ENCODE results near the gene FARS2. TPM values are rescaled to one million over a fixed set of nuclear protein-coding genes. Genes with fewer than 3 reads are reported as not detected.

FARS2 gene
- total and polyA plus RNA-seq, 2 experiments from 2014 or later: 9.9 to 15.4 TPM

DNA sequence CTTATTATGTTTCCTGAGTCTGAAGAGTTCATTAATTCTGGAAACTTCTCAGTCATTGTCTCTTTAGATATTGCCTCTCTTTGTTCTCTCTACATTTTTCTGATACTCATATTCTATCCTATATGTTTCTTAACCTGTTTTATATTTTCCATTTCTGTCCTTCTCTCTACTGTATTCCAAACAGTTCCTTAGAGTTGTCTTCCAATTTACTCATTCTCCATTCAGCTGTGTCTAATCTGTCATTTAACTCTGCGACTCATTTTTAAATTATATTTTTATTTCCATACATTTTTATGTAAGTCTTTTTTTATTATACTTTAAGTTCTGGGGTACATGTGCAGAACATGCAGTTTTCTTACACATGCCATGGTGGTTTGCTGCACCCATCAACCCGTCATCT is 493.6 kb downstream of the FARS2 start:
- 100% methylated on average over 2 of the region's 2 CpGs for WGBS (ENCODE audit: low lambda C conversion rate, missing lambda C conversion rate)
- Histone ChIP-seq H2AFZ (no peak overlapping the region), H3K27ac (no peak overlapping the region), H3K36me3 (replicated peaks; ENCODE audit: insufficient read depth, low read depth) (no peaks in the 10 kb centered on the region), H3K4me1 (ENCODE audit: insufficient read depth) (no peaks in the 10 kb centered on the region), H4K20me1 (ENCODE audit: insufficient read depth, poor library complexity, severe bottlenecking) (no peaks in the 10 kb centered on the region), H3K4me3 (no peak overlapping the region), H3K9me3 (ENCODE audit: low read depth) (no peaks in the 10 kb centered on the region), H3K4me2 (no peak overlapping the region), H3K27me3 (no peaks in the 10 kb centered on the region), H3K9me2 (replicated peaks; ENCODE audit: insufficient read depth) (no peaks in the 10 kb centered on the region), H3K79me2 (no peaks in the 10 kb centered on the region)
- no peak for TF ChIP-seq EZH2phosphoT487 (IDR thresholded peaks at IDR 0.05; ENCODE audit: low read depth, severe bottlenecking, unreplicated experiment)
- TF ChIP-seq, protein P1, sequence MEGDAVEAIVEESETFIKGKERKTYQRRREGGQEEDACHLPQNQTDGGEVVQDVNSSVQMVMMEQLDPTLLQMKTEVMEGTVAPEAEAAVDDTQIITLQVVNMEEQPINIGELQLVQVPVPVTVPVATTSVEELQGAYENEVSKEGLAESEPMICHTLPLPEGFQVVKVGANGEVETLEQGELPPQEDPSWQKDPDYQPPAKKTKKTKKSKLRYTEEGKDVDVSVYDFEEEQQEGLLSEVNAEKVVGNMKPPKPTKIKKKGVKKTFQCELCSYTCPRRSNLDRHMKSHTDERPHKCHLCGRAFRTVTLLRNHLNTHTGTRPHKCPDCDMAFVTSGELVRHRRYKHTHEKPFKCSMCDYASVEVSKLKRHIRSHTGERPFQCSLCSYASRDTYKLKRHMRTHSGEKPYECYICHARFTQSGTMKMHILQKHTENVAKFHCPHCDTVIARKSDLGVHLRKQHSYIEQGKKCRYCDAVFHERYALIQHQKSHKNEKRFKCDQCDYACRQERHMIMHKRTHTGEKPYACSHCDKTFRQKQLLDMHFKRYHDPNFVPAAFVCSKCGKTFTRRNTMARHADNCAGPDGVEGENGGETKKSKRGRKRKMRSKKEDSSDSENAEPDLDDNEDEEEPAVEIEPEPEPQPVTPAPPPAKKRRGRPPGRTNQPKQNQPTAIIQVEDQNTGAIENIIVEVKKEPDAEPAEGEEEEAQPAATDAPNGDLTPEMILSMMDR (IDR thresholded peaks at IDR 0.05; ENCODE audit: poor library complexity): no peak
- DNase-seq (ENCODE audit: low spot score): no peak

DNA sequence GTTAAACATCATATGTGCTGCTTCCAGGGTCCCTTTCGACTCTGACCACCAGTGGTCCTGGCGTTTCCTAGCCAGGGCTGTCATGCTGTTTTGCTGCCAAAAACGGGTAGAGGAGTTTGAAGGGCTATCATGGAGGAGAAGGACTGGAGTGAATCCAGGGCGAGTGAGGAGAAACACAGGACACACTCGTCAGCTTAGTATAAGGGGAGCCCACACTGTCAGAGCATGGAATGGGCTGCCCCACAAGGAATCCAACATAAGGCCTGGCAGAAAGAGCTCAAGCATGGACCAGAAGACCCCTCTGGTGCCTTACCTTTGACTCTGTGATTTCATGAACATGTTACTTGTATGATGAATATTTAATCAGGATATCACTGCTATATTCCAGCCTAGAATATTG is 498.3 kb downstream of the FARS2 start:
- Histone ChIP-seq H3K27me3 (no peaks in the 10 kb centered on the region), H3K9me3 (ENCODE audit: low read depth) (no peaks in the 10 kb centered on the region), H3K4me1 (ENCODE audit: insufficient read depth) (no peaks in the 10 kb centered on the region), H3K27ac (no peak overlapping the region), H3K4me2 (no peak overlapping the region), H4K20me1 (ENCODE audit: insufficient read depth, poor library complexity, severe bottlenecking) (no peaks in the 10 kb centered on the region), H3K36me3 (replicated peaks; ENCODE audit: insufficient read depth, low read depth) (no peaks in the 10 kb centered on the region), H3K79me2 (no peaks in the 10 kb centered on the region), H2AFZ (no peak overlapping the region), H3K9me2 (replicated peaks; ENCODE audit: insufficient read depth) (no peaks in the 10 kb centered on the region), H3K4me3 (no peak overlapping the region)
- TF ChIP-seq EZH2 (IDR thresholded peaks at IDR 0.05; ENCODE audit: borderline replicate concordance) (no peak), EZH2phosphoT487 (IDR thresholded peaks at IDR 0.05; ENCODE audit: low read depth, severe bottlenecking, unreplicated experiment) (no peak)
- TF ChIP-seq, protein P1 (IDR thresholded peaks at IDR 0.05; ENCODE audit: poor library complexity): no peak
- DNase-seq (ENCODE audit: low spot score): no peak
- 90% methylated on average over 5 of the region's 5 CpGs for WGBS (ENCODE audit: low lambda C conversion rate, missing lambda C conversion rate)

DNA sequence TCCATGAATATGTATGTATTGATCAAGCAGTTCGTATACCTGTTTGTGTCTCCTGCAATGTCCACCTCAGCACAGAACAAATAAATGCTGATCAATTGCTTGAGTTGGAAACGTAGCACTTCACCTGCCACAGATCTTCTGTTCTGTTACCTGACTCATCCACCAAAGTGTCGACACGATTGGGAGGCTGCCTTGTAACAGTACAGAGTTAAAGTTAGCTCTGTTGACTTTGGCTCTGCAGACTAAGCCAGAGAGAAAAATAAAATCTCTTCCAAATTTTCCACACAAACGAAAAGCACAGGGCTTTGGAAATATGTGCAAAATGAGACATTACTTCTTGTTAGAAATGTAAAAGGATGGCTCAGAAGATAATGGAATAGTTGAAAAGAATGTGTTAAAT is 500.1 kb downstream of the FARS2 start:
- Histone ChIP-seq H4K20me1 (ENCODE audit: insufficient read depth, poor library complexity, severe bottlenecking) (no peaks in the 10 kb centered on the region), H3K4me3 (no peak overlapping the region), H3K9me2 (replicated peaks; ENCODE audit: insufficient read depth) (no peaks in the 10 kb centered on the region), H3K27ac (no peak overlapping the region), H3K36me3 (replicated peaks; ENCODE audit: insufficient read depth, low read depth) (no peaks in the 10 kb centered on the region), H3K4me2 (no peak overlapping the region), H3K27me3 (no peaks in the 10 kb centered on the region), H2AFZ (no peak overlapping the region), H3K9me3 (ENCODE audit: low read depth) (no peaks in the 10 kb centered on the region), H3K79me2 (no peaks in the 10 kb centered on the region), H3K4me1 (ENCODE audit: insufficient read depth) (no peaks in the 10 kb centered on the region)
- no peak for DNase-seq (ENCODE audit: low spot score)
- TF ChIP-seq, protein P1 (IDR thresholded peaks at IDR 0.05; ENCODE audit: poor library complexity): no peak
- WGBS (ENCODE audit: low lambda C conversion rate, missing lambda C conversion rate): 88% methylated on average over 5 of the region's 5 CpGs

DNA sequence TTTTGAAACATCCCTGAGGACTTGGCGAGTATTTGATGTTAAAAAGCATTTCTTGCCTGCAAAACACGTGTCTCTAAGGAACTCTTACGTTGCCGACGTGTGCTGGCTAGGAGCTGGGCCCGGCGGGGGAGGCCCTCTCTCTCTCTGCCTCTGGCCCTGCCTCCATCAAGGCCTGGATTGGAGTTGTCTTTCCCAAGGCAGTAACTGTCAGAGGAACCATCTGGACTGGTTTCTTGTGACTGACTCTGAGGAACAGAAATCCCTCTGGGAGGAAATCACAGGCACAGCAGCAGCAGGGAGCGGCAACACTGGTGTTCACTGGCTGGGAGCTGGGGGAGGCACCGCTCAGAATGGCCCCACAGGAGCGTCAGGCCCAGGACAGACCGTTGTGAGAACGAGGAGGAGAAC is 501.3 kb downstream of the FARS2 start:
- Histone ChIP-seq H3K79me2 (no peaks in the 10 kb centered on the region), H3K9me2 (replicated peaks; ENCODE audit: insufficient read depth) (no peaks in the 10 kb centered on the region), H3K27me3 (no peaks in the 10 kb centered on the region), H3K9me3 (ENCODE audit: low read depth) (no peaks in the 10 kb centered on the region), H3K36me3 (replicated peaks; ENCODE audit: insufficient read depth, low read depth) (no peaks in the 10 kb centered on the region), H3K27ac (no peak overlapping the region), H2AFZ (no peak overlapping the region), H3K4me1 (ENCODE audit: insufficient read depth) (no peaks in the 10 kb centered on the region), H3K4me2 (no peak overlapping the region), H3K4me3 (no peak overlapping the region), H4K20me1 (ENCODE audit: insufficient read depth, poor library complexity, severe bottlenecking) (no peaks in the 10 kb centered on the region)
- WGBS (ENCODE audit: low lambda C conversion rate, missing lambda C conversion rate): 86% methylated on average over 12 of the region's 12 CpGs
- TF ChIP-seq EZH2 (IDR thresholded peaks at IDR 0.05; ENCODE audit: borderline replicate concordance) (no peak), EZH2phosphoT487 (IDR thresholded peaks at IDR 0.05; ENCODE audit: low read depth, severe bottlenecking, unreplicated experiment) (no peak)
- TF ChIP-seq, protein P1 (IDR thresholded peaks at IDR 0.05; ENCODE audit: poor library complexity): no peak
- no peak for DNase-seq (ENCODE audit: low spot score)

Measured in hepatocyte (in vitro differentiated cells).